OCI-LY7 (cell line): ENCODE data around the gene GMPR2. TPM values are rescaled to one million over a fixed set of nuclear protein-coding genes. Genes with fewer than 3 reads are reported as not detected.
"Not testable (repeated sequence)": the region's sequence is repeated elsewhere in the genome, so short reads cannot be mapped to it uniquely, and the experiment has no call there.

ENCODE experiments used
- BruUV-seq: library from RNA; stranded (reverse); fragments of 400-500 nt; replicated peaks from 2 replicates; lab custom pipeline; 2021; lab: Mats Ljungman, UMichigan
- CTCF ChIA-PET: fragments of 300-600 bp; sonication (Branson Sonifier 250); formaldehyde crosslinking; loops from one replicate; lab custom pipeline; 2022; ENCODE audit warnings: antibody characterized with exemption; ENCODE audit not compliant: unreplicated experiment; lab: Charles Lee
- POLR2A ChIA-PET: fragments of 300-600 bp; sonication (Branson Sonifier 250); formaldehyde crosslinking; loops from one replicate; lab custom pipeline; 2022; ENCODE audit warnings: antibody characterized with exemption; lab: Charles Lee
- DNase-seq: peaks from one replicate; pipeline ENCODE4 v3.0.0-alpha.2; 2015; ENCODE audit warnings: low spot score
- H2AFZ ChIP-seq: fragments of 200-600 bp; sonication (generic), shearing (Covaris generic); 2 replicates; pipeline ENCODE4 v1.6.1; 2014; ENCODE audit warnings: mild to moderate bottlenecking, antibody characterized with exemption, low read length, moderate library complexity
- H3K27ac ChIP-seq: fragments of 200-600 bp; sonication (generic); 2 replicates; pipeline ENCODE4 v1.5.1; 2014; ENCODE audit warnings: mixed run types, low read depth, mild to moderate bottlenecking, moderate library complexity, low read length, inconsistent platforms; ENCODE audit not compliant: poor library complexity, severe bottlenecking
- H3K36me3 ChIP-seq: fragments of 200-600 bp; sonication (generic); 2 replicates; pipeline ENCODE4 v1.6.1; 2014; ENCODE audit warnings: mild to moderate bottlenecking, antibody characterized with exemption, low read length, moderate library complexity, mixed read lengths; ENCODE audit not compliant: insufficient read depth
- H3K4me1 ChIP-seq: fragments of 200-600 bp; sonication (generic); 2 replicates; pipeline ENCODE4 v1.5.1; 2014; ENCODE audit warnings: mild to moderate bottlenecking, low read length; ENCODE audit not compliant: insufficient read depth, poor library complexity, severe bottlenecking
- H3K4me2 ChIP-seq: fragments of 200-600 bp; sonication (generic); 2 replicates; pipeline ENCODE4 v1.6.1; 2014; ENCODE audit warnings: mild to moderate bottlenecking, low read length
- H3K4me3 ChIP-seq: fragments of 200-600 bp; sonication (generic); 2 replicates; pipeline ENCODE4 v1.5.1; 2014; ENCODE audit warnings: mild to moderate bottlenecking, low read depth, low read length; ENCODE audit not compliant: poor library complexity, severe bottlenecking
- H3K79me2 ChIP-seq: fragments of 200-600 bp; sonication (generic); 2 replicates; pipeline ENCODE4 v1.6.1; 2016; ENCODE audit warnings: low read depth, mild to moderate bottlenecking, low read length, moderate library complexity, mixed read lengths; ENCODE audit not compliant: insufficient read depth
- H3K9me2 ChIP-seq: fragments of 200-600 bp; sonication (generic); 2 replicates; pipeline ENCODE4 v1.6.1; 2016; ENCODE audit warnings: mild to moderate bottlenecking, low read length, mixed read lengths; ENCODE audit not compliant: insufficient read depth
- H3K9me3 ChIP-seq: fragments of 200-600 bp; sonication (generic); 2 replicates; pipeline ENCODE4 v1.6.1; 2014; ENCODE audit warnings: mild to moderate bottlenecking, mixed run types, low read length, mixed read lengths
- H4K20me1 ChIP-seq: fragments of 200-600 bp; sonication (generic); 2 replicates; pipeline ENCODE4 v1.6.1; 2014; ENCODE audit warnings: mild to moderate bottlenecking, antibody characterized with exemption, low read length, moderate library complexity, mixed read lengths; ENCODE audit not compliant: insufficient read depth
- EZH2phosphoT487 ChIP-seq: fragments of 200-600 bp; sonication (generic); IDR thresholded peaks from 2 replicates; pipeline ENCODE4 v1.6.1; 2018; ENCODE audit warnings: low read depth, borderline replicate concordance, mild to moderate bottlenecking, mixed run types, antibody characterized with exemption, low read length, moderate library complexity, mixed read lengths
- intact Hi-C: fragments of 100-400 bp; cut with micrococcal nuclease; formaldehyde crosslinking; loops from one replicate; pipeline ENCODE4 v1.10.0; 2022; ENCODE audit not compliant: unreplicated experiment
- total RNA-seq, 2 experiments: library from RNA; depleted of rRNA in 1 of 2; stranded (reverse); fragments of >200 nt in 1 of 2; shearing (Covaris generic) in 1 of 2; gene quantifications; 2 replicates each; pipeline ENCODE4 v1.2.3, GENCODE V29; 2014 to 2022
- TF ChIP-seq, protein P1 (sequence below): fragments of 200-600 bp; sonication (generic); conservative IDR thresholded peaks from 2 replicates; pipeline ENCODE4 v1.5.1; 2014; ENCODE audit warnings: mild to moderate bottlenecking, antibody characterized with exemption, low read length, moderate library complexity, mixed read lengths

The GMPR2 gene
- total RNA-seq, 2 experiments from 2014 or later = 51.4 to 62.3 TPM

DNA sequence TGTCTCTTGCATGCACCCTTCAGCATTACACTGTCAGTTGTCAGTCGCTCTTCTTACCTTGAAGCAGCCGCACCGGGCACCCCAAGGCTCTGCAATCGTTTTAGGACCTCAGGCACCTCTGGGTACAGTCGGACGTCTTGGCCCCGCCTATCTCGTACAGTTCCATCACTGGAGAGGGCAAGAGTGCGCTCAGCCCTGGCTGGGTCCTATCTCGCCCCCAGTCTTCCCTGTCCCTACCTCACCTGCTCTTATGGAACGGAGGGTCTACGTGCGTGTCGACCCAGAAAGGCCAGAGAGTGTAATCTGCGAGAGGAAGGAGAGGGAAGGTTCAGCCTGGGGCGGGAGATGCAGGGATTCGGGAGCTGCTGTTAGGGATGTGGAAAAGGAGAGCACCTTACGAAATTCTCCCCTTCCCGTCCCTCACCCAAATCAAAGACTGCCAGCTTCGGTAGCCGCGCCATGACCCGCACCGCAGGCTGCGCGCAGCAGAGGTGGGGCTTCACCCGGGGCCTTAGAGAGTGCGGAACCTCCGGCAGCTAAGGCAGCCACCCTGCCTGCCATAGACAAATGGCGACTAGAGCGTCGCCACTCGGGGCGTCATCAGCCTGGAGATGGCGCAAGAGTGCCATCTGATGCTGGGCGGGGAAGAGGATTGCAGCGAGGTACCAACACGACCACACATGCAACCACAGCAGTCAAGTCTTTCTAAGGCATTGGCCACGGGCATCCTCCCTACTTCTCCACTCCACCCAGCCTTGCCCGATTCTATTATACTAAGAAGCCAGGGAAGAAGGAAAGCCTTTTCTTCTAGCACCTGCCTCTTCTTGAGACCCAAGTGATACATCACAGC lies 17.0 kb upstream of the GMPR2 start, which contains the start of gene MDP1:
TSS of gene MDP1 (minus strand) at position 572 of the 850 bp plus-strand sequence. CDS start at position 461, 111 bp downstream.
- CTCF ChIA-PET = no interaction called here
- peak within 1 kb of the TSS; percentile 76 for H3K4me3 ChIP-seq
- POLR2A ChIA-PET = interaction anchor here (0.7 to 1.5 kb wide), 6 partner anchors 9 to 126 kb away, joined by 3 to 6 read pairs (median 4); partner anchors contain the start of genes DHRS1, NOP9, RABGGTA and TINF2

DNA sequence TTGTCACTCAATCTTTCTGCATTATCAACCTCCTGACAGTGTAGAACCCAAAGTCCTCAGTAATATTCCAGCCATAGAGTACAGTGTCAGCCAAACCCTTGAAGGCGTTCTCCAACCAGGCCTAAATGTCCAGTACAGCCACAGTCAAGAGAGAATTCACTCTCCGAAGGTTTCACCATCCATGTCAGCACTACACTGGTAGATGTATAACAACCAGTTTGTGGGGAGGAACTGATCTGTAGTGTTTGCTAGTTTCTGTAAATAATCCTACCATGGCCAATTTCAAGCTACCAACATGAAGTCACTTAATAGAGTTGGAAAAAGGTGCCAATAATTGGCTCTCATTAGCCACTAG lies 16.4 kb upstream of the GMPR2 start:
- Histone ChIP-seq H3K4me1 (peaks cover 28% of the 10 kb centered on the region), H3K36me3 (peaks cover 14% of the 10 kb centered on the region; the same call in 1 of the 2 replicates), H2AFZ (no peak overlapping the region), H3K4me2 (peak overlapping the region; percentile 52), H3K79me2 (peaks cover 36% of the 10 kb centered on the region), H3K9me2 (no peaks in the 10 kb centered on the region), H4K20me1 (no peaks in the 10 kb centered on the region), H3K4me3 (peak overlapping the region; percentile 76), H3K9me3 (no peaks in the 10 kb centered on the region), H3K27ac (no peak overlapping the region)
- ChIA-PET POLR2A (interaction anchor here (0.9 to 1.5 kb wide), 4 partner anchors 9 to 55 kb away, joined by 3 to 5 read pairs (median 4); partner anchors contain the start of genes RABGGTA and TINF2), CTCF (no interaction called here)
- intact Hi-C loops = loop anchor here (1.0 kb wide), 1 partner anchor 55 kb away; the partner anchor contains the start of gene RABGGTA
- no peak for TF ChIP-seq EZH2phosphoT487
- TF ChIP-seq, protein P1, sequence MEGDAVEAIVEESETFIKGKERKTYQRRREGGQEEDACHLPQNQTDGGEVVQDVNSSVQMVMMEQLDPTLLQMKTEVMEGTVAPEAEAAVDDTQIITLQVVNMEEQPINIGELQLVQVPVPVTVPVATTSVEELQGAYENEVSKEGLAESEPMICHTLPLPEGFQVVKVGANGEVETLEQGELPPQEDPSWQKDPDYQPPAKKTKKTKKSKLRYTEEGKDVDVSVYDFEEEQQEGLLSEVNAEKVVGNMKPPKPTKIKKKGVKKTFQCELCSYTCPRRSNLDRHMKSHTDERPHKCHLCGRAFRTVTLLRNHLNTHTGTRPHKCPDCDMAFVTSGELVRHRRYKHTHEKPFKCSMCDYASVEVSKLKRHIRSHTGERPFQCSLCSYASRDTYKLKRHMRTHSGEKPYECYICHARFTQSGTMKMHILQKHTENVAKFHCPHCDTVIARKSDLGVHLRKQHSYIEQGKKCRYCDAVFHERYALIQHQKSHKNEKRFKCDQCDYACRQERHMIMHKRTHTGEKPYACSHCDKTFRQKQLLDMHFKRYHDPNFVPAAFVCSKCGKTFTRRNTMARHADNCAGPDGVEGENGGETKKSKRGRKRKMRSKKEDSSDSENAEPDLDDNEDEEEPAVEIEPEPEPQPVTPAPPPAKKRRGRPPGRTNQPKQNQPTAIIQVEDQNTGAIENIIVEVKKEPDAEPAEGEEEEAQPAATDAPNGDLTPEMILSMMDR = no peak
- BruUV-seq = no TSS peak
- DNase-seq = no peak

More for the DNA sequence above, 17.0 kb upstream of the GMPR2 start, which contains the start of gene MDP1:
- Histone ChIP-seq H4K20me1 (no peaks in the 10 kb centered on the region), H2AFZ (peak within 1 kb of the TSS; percentile 65), H3K9me3 (no peaks in the 10 kb centered on the region), H3K27ac (peak within 1 kb of the TSS; percentile 70), H3K4me1 (peaks cover 28% of the 10 kb centered on the region), H3K36me3 (peaks cover 18% of the 10 kb centered on the region), H3K4me2 (peak within 1 kb of the TSS; percentile 82), H3K79me2 (peaks cover 31% of the 10 kb centered on the region), H3K9me2 (no peaks in the 10 kb centered on the region)
- BruUV-seq = no TSS peak
- peak; percentile 93 for DNase-seq
- TF ChIP-seq, protein P1 = peak; percentile 85
- no peak for TF ChIP-seq EZH2phosphoT487
- intact Hi-C loops = loop anchor here (1.0 kb wide), 1 partner anchor 56 kb away; the partner anchor contains the start of gene RABGGTA

DNA sequence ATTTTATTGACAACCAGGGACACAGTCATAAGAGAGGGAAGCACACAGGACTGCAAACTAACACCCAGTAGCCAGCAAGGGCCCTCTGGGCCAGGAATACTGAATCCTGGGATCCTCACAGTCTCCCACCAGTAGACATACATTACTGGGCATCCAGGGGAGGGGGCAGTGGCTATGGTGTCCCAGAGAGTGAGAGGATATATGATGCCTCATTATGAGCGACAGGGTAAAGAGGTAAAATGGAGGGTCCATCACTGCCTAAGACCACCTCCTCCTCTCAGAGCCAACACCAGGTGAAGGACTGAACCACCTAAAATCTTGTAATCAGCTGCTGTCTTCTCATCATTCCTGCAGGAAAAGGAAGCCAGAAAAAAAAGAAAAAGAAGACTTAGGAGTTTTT lies 15.9 kb upstream of the GMPR2 start:
- peaks cover 35% of the 10 kb centered on the region for H3K79me2 ChIP-seq
- H2AFZ ChIP-seq, H3K9me3 ChIP-seq, H3K36me3 ChIP-seq, H3K9me2 ChIP-seq, CTCF ChIA-PET, H4K20me1 ChIP-seq, DNase-seq, H3K27ac ChIP-seq, BruUV-seq, H3K4me2 ChIP-seq, H3K4me3 ChIP-seq: not testable (repeated sequence)
- H3K4me1 ChIP-seq = peaks cover 28% of the 10 kb centered on the region
- POLR2A ChIA-PET = interaction anchor here (1.5 kb wide), 1 partner anchor 25 kb away, joined by 5 read pairs; the partner anchor contains the start of gene TINF2
- intact Hi-C loops = loop anchor here (1.0 kb wide), 1 partner anchor 54 kb away; the partner anchor contains the start of gene RABGGTA
